HG02943 (cell line): Measurements from ENCODE around the gene MYOM1.
"Not testable (repeated sequence)": the region's sequence is repeated elsewhere in the genome, so short reads cannot be mapped to it uniquely, and the experiment has no call there.

Source experiments
- ATAC-seq: cut with Tn5 transposase; IDR thresholded peaks from one replicate; pipeline ENCODE4 v1.9.1; 2021; ENCODE audit warnings: mild to moderate bottlenecking, low read depth, moderate library complexity; ENCODE audit not compliant: unreplicated experiment

The MYOM1 gene

DNA sequence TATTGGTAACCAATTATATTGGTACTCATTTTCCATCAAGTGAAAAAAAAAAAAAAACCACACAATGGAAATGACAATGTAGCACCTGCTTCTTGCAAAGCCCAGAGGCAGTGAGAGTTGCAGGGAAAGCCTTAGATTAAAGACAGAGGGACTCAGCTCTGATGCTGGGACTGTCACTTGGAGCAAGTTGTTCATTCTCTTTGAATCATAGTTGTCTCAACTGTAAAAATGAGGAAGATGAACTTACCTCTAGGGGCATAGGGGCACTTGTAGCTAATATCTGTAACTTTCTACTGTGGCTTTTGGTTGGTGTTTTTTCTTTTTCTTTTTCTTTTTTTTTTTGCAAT lies 125.5 kb downstream of the MYOM1 start:
- ATAC-seq: no peak

DNA sequence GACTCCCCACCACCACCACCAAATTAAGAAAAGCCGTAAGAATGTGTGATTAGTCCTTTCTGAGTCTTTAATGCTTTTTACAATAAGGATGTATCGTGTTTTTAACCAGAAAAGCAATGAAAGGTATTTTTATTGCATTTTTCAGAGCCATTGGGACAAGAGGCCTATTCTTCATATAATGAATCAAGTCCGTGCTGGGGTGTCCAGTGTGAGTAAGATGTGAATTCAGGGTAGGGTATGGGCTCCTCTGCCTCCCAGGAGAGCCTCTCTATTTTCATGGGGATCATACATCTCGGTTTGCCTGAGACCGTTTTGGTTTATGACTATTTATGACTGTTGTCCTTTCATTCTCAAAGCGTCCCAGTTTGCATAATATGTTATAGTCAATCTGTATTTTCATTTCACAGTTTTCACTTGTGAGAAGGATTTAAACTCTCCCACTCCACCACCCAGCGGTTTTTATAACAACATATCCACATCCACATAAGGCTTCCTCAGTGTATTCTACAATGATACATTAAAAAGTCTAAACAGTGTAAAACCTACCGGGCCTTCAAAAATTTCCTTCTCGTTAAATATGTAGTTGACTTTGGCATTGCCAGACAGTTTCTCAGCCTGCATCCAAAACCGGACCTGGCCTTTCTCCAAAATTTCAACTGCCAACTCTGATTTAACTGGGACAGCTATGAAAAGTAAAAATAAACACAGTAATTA lies 126.0 kb downstream of the MYOM1 start:
- ATAC-seq: no peak

DNA sequence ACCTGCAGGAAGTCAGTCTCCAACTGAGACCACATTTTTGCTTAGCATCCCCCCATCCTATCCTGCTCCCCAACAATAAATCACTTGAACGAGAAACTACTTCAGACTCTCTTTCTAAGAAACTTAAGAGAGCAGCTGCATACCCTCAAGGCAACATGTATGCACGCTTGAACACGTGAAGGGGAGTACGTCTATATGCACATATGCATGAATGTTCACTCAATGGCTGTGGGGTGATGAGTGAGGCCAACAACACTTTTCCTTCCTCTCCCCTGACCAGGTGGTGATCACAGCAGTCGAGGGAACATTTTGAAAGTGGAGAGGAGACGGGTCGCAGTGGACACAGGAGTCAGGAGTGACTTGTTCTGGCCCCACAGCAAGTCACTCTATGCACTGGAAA lies 127.0 kb downstream of the MYOM1 start:
- no peak for ATAC-seq

DNA sequence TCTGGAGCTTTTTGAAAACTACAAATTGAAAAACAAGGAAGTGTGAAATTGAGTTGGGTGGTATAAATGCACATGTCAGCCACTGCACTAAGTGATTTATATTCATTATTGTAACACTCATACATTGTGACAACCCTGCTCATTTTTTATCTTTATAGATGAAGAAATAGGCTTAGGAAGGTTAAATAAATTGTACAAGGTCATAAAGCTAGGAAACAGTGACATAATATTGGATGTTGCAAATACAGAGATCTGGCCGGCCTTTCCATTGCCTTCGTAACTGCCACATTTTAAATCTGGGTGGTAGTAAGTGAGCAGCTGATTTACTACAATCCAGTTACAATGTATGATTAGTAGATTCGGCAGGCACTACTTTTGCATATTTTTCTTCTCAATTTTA lies 130.2 kb downstream of the MYOM1 start:
- ATAC-seq: no peak

DNA sequence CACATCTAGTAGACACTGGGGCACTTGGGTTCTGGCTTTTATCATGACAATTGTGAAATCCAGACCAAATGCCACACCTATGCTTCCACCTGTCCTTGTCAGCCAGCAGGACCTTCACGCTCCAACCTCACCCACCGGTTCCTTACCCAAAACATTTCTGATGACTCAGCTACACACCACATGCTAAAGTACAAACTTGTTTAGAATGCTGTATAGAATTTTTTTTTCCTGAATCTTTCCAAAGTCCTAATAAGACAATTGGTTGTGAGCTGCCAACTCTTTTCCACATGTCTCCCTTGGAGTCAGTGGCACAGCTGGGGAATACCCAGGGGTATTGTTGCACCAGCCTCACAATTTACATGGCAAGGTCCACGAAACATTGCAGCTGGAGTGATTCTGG lies 131.3 kb downstream of the MYOM1 start:
- no peak for ATAC-seq

DNA sequence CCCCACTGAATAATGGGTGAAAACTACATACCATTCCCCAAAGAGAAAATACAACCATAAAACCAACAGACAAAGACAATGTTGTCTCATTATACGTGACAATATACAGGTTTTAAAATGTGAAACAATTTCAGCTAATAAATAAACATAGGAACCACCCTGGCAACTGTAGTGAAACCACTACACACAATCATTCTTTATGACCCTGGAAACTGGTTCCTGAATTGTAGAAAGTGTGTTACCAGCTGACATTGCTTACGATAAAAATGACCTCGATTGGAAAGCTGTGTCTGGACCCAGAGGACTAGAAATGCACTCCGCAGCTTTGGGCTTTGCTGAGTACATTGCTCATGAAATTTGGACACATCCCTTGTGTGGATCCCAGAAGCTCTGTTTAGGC lies 132.9 kb downstream of the MYOM1 start:
- ATAC-seq: no peak

DNA sequence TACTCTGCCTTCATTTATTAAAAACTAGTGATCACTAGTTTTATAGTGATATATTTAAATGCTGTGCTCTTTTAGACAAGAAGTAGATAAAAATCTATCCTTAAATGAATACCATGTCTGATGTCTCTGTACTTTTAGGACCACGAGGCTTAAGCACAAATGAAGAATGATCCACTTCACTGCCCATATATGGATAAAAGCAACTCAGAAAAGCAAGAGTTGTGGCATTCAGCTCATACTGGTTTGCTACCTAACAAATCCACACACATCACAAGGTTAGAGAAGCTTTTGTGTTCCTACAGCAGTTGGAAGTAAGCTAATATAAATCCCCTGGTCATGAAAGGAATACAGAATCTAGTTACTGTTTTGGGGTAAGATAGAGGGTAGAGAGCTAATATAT lies 134.2 kb downstream of the MYOM1 start:
- no peak for ATAC-seq

DNA sequence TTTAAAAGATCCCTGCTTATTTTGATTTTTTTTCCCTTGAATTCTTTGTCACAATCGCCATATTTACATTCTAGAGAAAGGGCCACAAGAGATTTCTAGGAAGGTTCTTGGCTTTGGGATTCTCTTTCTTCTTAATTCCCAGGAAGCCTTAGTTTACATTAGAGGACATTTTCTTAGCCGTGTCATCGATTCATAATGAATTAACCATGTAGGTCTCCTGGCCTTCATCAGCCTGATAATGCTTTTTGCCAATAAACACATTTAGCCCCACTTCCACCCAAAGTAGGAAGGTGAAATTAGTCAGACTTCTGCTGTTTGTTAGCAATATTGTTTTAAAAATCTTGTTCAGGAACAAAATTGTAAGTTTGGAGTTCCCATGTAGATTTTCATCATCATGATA lies 135.6 kb downstream of the MYOM1 start:
- ATAC-seq: no peak

DNA sequence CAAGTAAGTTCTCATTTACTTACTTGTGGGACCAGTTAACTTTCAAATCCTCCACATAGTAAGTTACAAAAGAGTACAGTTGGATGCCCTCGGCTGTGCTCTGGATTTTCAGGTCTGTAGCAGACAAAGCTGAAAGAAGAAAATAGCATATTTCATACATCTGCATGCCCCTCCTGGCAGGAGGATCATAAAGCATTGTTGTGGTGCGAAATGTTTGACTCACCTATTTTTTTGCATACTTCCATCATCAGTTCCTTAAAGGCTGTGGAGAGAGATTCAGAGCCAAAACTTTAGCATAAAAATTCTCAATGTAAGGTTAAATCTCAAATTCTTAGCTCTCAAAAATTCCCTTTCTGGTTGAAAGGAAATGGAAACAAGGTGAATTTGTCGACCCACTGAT lies 136.0 kb downstream of the MYOM1 start:
- ATAC-seq: no peak

DNA sequence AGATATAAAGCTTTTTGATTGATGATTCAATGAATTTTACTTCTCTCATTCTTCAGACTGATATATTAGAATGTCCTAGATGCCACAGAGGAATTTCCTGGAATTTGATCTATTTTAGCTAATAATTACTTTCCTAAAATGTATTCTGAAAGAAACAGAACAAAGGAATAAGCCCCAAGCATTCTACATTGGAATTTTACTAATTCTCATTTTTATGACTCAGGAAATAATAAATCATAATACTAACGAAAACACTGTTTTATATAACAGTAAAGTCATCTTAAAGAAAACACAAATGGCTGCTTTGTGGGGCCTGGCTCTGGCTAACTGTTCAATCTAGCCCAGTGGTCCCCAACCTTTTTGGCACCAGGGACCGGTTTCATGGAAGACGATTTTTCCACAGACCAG lies 138.2 kb downstream of the MYOM1 start:
- no peak for ATAC-seq

DNA sequence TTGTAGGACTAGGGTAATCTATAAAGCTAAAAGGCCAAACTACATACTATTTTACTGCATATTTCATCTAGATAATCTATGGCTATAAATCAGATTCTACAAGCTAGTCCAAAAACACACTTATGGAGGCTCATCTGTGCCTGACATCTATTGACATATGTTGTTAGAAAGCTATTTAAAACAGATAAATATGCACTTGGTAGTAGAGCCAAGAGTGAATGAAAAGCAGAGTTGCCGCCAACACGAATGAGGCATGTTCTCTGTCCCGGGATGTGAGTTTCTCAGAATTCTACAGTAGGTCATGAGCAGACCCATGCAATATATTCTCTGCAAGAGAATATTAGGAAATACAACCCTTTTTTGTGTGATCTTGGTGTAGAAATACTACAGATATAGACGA lies 140.1 kb downstream of the MYOM1 start:
- no peak for ATAC-seq

DNA sequence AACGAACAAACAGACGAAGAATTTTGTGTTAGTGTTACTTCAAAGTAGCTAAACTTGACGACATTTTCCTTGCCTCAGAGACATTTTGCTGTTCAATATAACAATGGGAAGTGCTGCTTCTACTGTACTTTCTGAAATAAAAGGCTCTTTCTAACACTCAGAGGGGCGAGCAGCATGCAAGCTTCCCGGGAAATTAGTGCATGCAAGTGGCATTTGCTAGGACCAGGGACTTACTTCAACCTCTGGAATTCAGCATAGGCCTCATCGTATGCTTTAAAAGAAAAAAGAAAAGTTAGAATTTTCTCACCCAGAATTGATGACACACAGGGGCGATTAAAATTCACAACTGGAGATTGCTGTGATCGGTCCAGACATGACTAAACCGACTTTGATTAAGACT lies 144.3 kb downstream of the MYOM1 start:
- ATAC-seq: no peak

DNA sequence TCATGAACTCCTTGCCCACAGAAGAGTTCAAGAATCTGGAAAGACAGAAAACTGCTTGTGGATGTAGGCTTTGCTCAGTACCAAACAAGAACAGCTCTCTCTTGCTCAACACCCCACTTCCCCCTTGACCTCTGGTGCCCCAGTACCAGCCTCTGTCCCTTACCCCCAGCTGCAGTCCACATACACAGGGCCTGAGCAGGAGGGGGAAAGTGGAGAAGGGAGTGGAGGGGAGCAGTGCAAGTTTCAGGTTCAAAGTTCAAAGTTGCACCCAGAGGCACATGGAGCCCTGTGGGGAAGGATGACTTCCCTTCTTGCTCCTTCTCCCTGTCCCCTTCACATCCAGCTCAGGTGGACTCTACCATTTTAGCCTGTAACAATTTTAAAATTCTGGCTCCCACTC lies 145.7 kb downstream of the MYOM1 start:
- no peak for ATAC-seq

DNA sequence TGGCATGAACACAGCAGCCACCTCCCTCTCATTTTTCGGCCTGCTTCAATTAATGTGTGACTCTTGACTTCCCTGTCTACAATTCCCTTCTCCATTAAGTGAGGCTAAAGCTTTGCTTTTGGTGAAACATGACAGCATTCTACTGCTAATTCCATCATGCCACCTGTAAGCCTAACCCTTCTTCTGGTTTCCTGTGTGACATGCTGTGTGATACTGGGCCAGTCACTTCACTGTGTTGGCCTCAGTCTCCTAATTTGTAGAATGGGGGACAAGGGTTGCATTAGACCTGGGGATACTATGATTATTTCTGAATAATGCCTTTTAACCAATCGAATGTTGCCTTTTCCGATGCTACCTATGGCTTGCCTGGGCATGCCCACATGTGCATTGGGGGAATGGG lies 146.4 kb downstream of the MYOM1 start:
- ATAC-seq: not testable (repeated sequence)

DNA sequence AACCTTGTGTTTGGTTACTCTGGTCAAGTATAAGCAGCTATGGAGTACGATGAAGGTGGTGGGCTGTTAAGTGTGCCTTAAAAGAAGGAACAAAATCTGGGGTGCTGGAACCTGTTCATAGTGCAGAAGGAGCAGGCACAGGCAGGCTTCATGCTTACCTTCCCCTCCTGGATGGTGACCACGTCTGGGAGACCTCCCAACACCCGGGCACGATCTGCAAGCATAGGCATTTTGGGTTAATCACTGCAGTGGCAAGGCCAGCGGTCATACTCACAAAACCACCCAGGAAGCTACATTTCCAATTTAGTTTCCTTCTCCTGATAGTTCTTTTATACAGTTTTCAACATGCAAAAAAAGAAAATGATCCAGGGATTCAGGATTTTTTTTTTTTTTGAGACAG lies 148.1 kb downstream of the MYOM1 start:
- ATAC-seq: no peak

DNA sequence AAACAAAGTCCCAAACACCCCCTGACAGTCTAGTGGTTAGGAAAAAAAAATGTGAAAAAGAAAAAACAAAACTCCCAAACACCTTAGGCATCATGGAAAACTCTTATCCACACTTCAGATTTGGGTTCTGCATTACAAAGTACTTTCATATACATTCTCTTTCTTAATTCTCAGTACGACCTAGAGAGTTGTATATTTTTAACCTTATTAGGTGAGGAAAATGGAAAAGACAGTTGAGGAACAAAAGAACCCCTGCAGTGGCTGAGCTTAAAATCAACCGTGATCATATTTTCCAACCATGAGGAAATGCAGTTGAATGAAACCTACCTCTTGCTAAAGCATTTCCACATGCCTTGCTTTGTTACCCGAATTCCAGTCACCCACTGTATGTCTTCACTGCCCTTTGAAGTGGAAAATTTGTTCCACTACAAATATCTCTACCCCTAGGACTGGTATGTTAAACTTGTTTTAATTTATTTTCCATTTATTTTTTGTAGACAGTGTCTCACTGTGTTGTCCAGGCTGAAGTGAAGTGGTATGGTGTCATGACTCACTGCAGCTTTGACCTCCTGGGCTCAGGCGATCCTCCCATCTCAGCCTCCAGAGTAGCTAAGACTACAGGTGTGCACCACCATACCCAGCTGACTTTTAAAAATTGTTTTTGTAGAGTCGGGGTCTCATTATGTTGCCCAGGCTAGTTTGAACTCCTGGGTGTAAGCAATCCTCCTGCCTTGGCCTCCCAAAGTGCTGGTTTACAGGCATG lies 149.9 kb downstream of the MYOM1 start:
- no peak for ATAC-seq

DNA sequence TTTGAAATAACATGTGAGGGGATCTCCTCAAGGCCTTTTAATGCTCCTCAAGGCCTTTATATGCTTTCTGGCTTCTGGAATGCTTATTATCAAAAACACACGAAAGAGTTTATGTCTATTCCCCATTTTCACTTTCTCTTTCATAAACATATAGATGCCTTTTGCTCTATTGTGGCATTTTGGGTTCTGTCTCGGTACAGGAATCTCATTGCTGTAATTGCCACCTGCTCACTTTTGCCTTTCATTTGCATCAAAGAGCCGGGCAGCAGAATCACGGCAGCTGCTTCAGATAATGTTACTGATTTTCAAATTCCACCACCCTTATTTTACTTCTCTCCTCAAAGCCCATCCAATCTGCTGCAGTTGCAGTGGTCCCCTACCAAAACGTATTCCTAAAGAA lies 152.0 kb downstream of the MYOM1 start:
- ATAC-seq: no peak

DNA sequence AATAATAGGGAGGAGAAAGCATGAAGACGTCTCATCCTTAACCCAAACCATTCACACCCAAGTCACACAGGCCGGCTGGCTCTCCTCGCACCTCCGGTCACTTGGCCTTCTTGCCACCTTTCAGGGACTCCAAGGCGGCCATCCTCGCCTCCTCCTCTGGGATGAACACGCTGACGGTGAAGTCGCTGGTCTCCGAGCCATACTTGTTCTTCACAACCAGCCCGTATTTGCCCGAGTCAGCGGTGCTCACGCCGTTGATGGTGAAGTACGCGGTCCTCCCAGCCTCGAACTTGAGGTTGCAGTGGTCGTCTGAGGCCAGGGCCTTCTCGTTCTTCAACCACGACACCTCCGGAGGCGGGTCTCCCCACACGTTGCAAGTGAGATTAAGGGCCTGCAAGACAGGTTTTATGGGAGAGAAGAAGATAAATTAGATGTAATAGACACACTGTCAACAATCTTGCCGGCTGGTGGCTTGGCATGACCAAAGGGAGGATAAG lies 152.6 kb downstream of the MYOM1 start:
- ATAC-seq: no peak

DNA sequence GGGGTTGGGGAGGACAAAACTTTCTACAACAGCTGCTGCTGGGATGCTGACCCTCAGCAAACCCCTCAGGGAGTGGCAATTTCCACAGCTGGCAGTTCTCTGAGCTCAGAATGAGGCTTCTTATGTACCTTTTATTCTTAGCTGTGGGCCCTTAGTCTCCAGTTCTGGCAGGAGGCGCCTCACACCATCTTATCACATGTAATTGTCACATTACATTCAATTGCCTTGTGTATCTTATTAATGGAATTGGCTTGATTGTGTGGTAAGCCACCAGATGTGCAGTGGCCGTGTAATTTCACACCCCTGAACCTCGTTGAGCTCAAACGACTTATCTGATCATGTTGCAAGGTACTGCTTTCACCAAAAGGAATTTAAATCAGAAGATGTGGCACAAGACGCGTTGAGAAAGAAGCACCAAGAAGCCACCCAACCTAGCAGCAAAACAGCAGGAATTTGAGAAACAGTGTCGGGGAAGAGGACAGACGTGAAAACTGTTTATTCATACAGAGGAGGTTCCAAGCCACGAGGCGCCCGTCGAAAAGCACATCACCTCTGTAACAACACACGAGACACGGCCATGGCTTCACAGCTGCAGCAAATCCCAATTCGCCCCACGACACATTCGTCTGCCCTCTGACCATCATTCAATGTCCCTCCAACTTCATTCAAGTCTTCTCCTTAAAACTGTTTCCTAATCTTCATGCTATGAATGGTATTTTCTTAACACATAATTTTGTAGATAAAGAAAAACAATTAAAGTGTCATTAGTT lies 153.2 kb downstream of the MYOM1 start:
- no peak for ATAC-seq

DNA sequence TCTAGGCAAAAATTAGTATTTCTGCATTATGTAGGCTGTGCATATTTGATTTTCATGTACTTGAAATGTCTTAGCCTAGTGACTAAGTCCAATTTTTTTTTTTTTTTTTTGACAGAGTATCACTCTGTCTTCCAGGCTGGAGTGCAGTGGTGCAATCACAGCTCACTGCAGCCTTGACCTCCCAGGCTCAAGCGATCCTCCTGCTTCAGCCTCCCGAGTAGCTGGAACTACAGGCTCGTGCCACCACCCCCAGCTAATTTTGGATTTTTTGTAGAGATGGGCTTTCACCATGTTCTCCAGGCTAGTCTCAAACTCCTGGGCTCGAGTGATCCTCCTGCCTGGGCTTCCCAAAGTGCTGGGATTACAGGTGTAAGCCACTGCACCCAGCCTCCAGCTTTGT lies 156.0 kb downstream of the MYOM1 start:
- ATAC-seq: not testable (repeated sequence)
